B cell (primary cell): Measurements from ENCODE around the gene ERC2. TPM values are rescaled to one million over a fixed set of nuclear protein-coding genes. Genes with fewer than 3 reads are reported as not detected.

Source experiments
- ATAC-seq: fragments of 200-7000 bp; cut with Tn5 transposase; one replicate; pipeline ENCODE4 v1.10.0; 2021; ENCODE audit warnings: low read depth, mild to moderate bottlenecking, moderate number of reproducible peaks, moderate library complexity
- CTCF ChIA-PET: fragments of 350-600 bp; sonication (Branson Sonifier 250); formaldehyde crosslinking; loops from one replicate; lab custom pipeline; 2021; ENCODE audit warnings: antibody characterized with exemption, inconsistent platforms; lab: Charles Lee
- POLR2A ChIA-PET: fragments of 350-600 bp; sonication (Branson Sonifier 250); formaldehyde crosslinking; loops from one replicate; lab custom pipeline; 2021; ENCODE audit warnings: antibody characterized with exemption; lab: Charles Lee
- DNase-seq: peaks from one replicate; pipeline ENCODE4 v3.0.0; 2013
- H2AFZ ChIP-seq: 2 replicates; pipeline ENCODE4 v1.6.1; 2012; ENCODE audit warnings: mild to moderate bottlenecking, low read depth, low read length; ENCODE audit not compliant: insufficient read depth, poor library complexity, severe bottlenecking
- H3K27ac ChIP-seq, 2 donors: 1 replicate in 1 of 2; 2 replicates in 1 of 2; pipeline ENCODE4 v1.5.1; 2012 to 2013; ENCODE audit warnings: low read length in 2 of 2, mild to moderate bottlenecking in 2 of 2, moderate library complexity in 1 of 2
- H3K27me3 ChIP-seq, 4 experiments: fragments of 200-600 bp in 1 of 4; sonication (generic) in 1 of 4; replicated peaks in 1 of 4; 1 replicate in 2 of 4; 2 replicates in 2 of 4; pipeline versions ENCODE4 v1.6.1 to v1.7.0; 2013 to 2016; ENCODE audit warnings: low read length in 3 of 4, mild to moderate bottlenecking in 2 of 4, mixed read lengths in 1 of 4, moderate library complexity in 1 of 4; ENCODE audit not compliant: insufficient read depth in 4 of 4, control insufficient read depth in 3 of 4; ENCODE audit errors: control extremely low read depth in 1 of 4
- H3K36me3 ChIP-seq, 2 experiments: replicated peaks in 1 of 2; 1 replicate in 1 of 2; 2 replicates in 1 of 2; pipeline versions ENCODE4 v1.6.1 to v1.7.1; 2013; ENCODE audit warnings: low read length in 1 of 2; ENCODE audit not compliant: insufficient read depth in 2 of 2, control insufficient read depth in 1 of 2; ENCODE audit errors: control extremely low read depth in 1 of 2, extremely low read depth in 1 of 2
- H3K4me1 ChIP-seq, 2 donors: fragments of 200-600 bp in 1 of 2; sonication (generic) in 1 of 2; 1 replicate in 1 of 2; 2 replicates in 1 of 2; pipeline versions ENCODE4 v1.5.1 to v1.6.1; 2013 to 2017; ENCODE audit warnings: low read length in 2 of 2; ENCODE audit not compliant: control insufficient read depth in 2 of 2, insufficient read depth in 2 of 2
- H3K4me2 ChIP-seq: replicated peaks from 2 replicates; pipeline ENCODE3; 2012; ENCODE audit warnings: mild to moderate bottlenecking, low read depth, low read length; ENCODE audit not compliant: poor library complexity, severe bottlenecking
- H3K4me3 ChIP-seq, 5 experiments: fragments of 200-600 bp in 1 of 5; sonication (generic) in 1 of 5; 1 replicate in 3 of 5; 2 replicates in 2 of 5; pipeline versions ENCODE4 v1.5.1 to v1.7.0; 2011 to 2016; ENCODE audit warnings: low read length in 4 of 5, mild to moderate bottlenecking in 4 of 5, low read depth in 2 of 5, control low read depth in 1 of 5, moderate library complexity in 1 of 5; ENCODE audit not compliant: insufficient read depth in 1 of 5; ENCODE audit errors: control extremely low read depth in 1 of 5, extremely low read depth in 1 of 5
- H3K79me2 ChIP-seq: fragments of 200-600 bp; sonication (generic); one replicate; pipeline ENCODE4 v1.6.0; 2016; ENCODE audit warnings: low read length; ENCODE audit not compliant: control insufficient read depth, insufficient read depth
- H3K9ac ChIP-seq: fragments of 200-600 bp; sonication (generic); 2 replicates; pipeline ENCODE4 v1.6.1; 2017; ENCODE audit warnings: mild to moderate bottlenecking, low read length, moderate library complexity
- H3K9me3 ChIP-seq, 3 donors: one replicate each; pipeline versions ENCODE4 v1.6.1 to v1.7.1; 2013; ENCODE audit warnings: low read length in 2 of 3; ENCODE audit not compliant: control insufficient read depth in 2 of 3, insufficient read depth in 1 of 3; ENCODE audit errors: control extremely low read depth in 1 of 3
- H4K20me1 ChIP-seq: 2 replicates; pipeline ENCODE4 v1.6.0; 2012; ENCODE audit warnings: mild to moderate bottlenecking, low read length; ENCODE audit not compliant: insufficient read depth, control insufficient read depth, poor library complexity, severe bottlenecking
- H3K27ac Mint-ChIP-seq: one replicate; pipeline ENCODE4 v1.8.0; 2021; ENCODE audit warnings: mixed read lengths
- H3K27me3 Mint-ChIP-seq: one replicate; pipeline ENCODE4 v1.8.0; 2021; ENCODE audit warnings: mixed read lengths
- H3K4me1 Mint-ChIP-seq: one replicate; pipeline ENCODE4 v1.8.0; 2021; ENCODE audit warnings: mixed read lengths
- H3K4me3 Mint-ChIP-seq: one replicate; pipeline ENCODE4 v1.8.0; 2021; ENCODE audit warnings: mixed read lengths
- H3K9me3 Mint-ChIP-seq: one replicate; pipeline ENCODE4 v1.8.0; 2022; ENCODE audit warnings: mixed read lengths; ENCODE audit not compliant: insufficient read depth
- EZH2 ChIP-seq: IDR thresholded peaks from 2 replicates; pipeline ENCODE4 v1.6.1; 2012; ENCODE audit warnings: borderline replicate concordance, low read depth, mild to moderate bottlenecking, moderate library complexity, low read length; ENCODE audit not compliant: insufficient read depth, poor library complexity, severe bottlenecking
- WGBS: methylation state at CpG from one replicate; pipeline ENCODE4 v1.1.5; 2013; ENCODE audit warnings: missing lambda C conversion rate; ENCODE audit not compliant: insufficient coverage; 5-methylcytosine and 5-hydroxymethylcytosine counted together
- intact Hi-C: fragments of 100-400 bp; cut with micrococcal nuclease; formaldehyde crosslinking; loops from one replicate; pipeline ENCODE4 v1.10.0; 2022
- polyA plus RNA-seq: library from polyadenylated mRNA; depleted of rRNA; stranded (reverse); fragments of >200 nt; gene quantifications from 2 replicates; pipeline ENCODE4 v1.2.3, GENCODE V29; 2012
- total RNA-seq, 2 donors: library from RNA; stranded (reverse); fragments of 120-200 nt in 1 of 2; gene quantifications; 1 replicate in 1 of 2; 2 replicates in 1 of 2; pipeline versions ENCODE4 v1.2.3 to v1.2.4, GENCODE V29; 2013 to 2022
- TF ChIP-seq, protein P1 (sequence below): fragments of 200-600 bp; IDR thresholded peaks from one replicate; pipeline ENCODE4 v1.8.0; 2022; ENCODE audit warnings: antibody characterized with exemption, mild to moderate bottlenecking

The ERC2 gene
- total and polyA plus RNA-seq, 2 donors (not counting 1 experiment from before 2014, with no cell fraction given), result not detected

DNA sequence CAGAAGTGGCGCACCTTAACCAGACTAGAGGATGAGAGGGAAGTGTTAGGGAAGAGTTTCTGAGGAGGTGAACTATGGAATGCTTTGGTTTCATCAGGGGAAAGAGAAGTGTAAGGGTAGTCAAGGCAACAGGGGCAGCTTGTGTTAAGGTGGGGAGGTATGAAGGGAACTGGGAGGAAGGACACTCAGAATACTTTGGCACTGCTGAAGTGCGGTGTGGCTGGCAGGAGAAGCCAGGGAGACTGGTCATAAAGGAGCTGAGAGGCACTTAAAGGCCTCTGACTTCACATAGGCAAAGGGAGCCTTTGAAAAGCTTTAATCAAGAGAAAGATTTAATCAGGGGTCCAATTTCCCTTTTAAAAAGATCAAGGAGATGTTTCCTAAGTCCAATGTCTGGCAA lies 129.0 kb downstream of the ERC2 start:
- Histone ChIP-seq H4K20me1 (no peaks in the 10 kb centered on the region), H3K9ac (no peak overlapping the region), H3K27me3 (peaks cover 0 to 6% (median under 1%) of the 10 kb centered on the region in 4 experiments), H2AFZ (no peak overlapping the region), H3K4me1 (no peaks in the 10 kb centered on the region), H3K4me3 (no peak overlapping the region), H3K36me3 (no peaks in the 10 kb centered on the region), H3K4me2 (no peak overlapping the region), H3K79me2 (no peaks in the 10 kb centered on the region), H3K9me3 (no peaks in the 10 kb centered on the region), H3K27ac (no peak overlapping the region)
- ChIA-PET POLR2A (interaction anchor here (0.6 kb wide), 1 partner anchor 540 kb away, joined by 3 read pairs; no protein-coding TSS in a partner anchor), CTCF (interaction anchor here (0.9 to 1.0 kb wide), 2 partner anchors 9 to 650 kb away, joined by 3 read pairs; no protein-coding TSS in a partner anchor)
- TF ChIP-seq, protein P1, sequence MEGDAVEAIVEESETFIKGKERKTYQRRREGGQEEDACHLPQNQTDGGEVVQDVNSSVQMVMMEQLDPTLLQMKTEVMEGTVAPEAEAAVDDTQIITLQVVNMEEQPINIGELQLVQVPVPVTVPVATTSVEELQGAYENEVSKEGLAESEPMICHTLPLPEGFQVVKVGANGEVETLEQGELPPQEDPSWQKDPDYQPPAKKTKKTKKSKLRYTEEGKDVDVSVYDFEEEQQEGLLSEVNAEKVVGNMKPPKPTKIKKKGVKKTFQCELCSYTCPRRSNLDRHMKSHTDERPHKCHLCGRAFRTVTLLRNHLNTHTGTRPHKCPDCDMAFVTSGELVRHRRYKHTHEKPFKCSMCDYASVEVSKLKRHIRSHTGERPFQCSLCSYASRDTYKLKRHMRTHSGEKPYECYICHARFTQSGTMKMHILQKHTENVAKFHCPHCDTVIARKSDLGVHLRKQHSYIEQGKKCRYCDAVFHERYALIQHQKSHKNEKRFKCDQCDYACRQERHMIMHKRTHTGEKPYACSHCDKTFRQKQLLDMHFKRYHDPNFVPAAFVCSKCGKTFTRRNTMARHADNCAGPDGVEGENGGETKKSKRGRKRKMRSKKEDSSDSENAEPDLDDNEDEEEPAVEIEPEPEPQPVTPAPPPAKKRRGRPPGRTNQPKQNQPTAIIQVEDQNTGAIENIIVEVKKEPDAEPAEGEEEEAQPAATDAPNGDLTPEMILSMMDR, result no peak
- no peak for TF ChIP-seq EZH2
- intact Hi-C loops, result no loop called here
- Mint-ChIP-seq H3K27ac (no peak overlapping the region), H3K4me3 (no peak overlapping the region), H3K27me3 (peaks cover 14% of the 10 kb centered on the region), H3K9me3 (no peaks in the 10 kb centered on the region), H3K4me1 (no peaks in the 10 kb centered on the region)
- no peak for ATAC-seq
- WGBS, result 89% methylated on average over 1 of the region's 2 CpGs
- DNase-seq, result no peak

DNA sequence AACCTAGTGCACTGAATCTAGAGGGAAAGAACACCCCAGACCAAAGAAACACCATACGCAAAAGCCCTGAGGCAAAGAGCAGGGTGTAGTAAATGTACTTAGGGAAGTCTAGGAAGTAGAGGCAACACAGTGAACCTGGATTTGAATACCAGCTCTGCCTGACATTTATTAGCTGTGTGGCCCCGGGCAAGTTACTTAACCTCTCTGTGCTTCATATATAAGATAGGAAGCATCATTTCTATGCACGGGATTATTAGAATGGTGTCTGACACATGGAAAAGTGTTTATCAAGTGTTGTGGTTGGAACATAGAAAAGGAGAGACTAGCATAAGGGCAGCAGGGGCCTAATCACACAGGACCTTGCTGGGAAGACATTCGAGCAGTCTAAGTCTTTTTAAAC lies 132.2 kb downstream of the ERC2 start:
- no peak overlapping the region for H3K4me3 ChIP-seq
- H3K4me3 Mint-ChIP-seq, result no peak overlapping the region
- no peak overlapping the region for H3K9ac ChIP-seq
- H3K27ac Mint-ChIP-seq, result no peak overlapping the region
- H3K9me3 ChIP-seq, result peaks cover 0 to 1% (median 0%) of the 10 kb centered on the region in 3 donors
- peaks cover 0 to 4% (median 0%) of the 10 kb centered on the region in 4 experiments for H3K27me3 ChIP-seq
- no peak for DNase-seq
- H3K9me3 Mint-ChIP-seq, result no peaks in the 10 kb centered on the region
- CTCF ChIA-PET, result no interaction called here
- intact Hi-C loops, result no loop called here
- H3K79me2 ChIP-seq, result no peaks in the 10 kb centered on the region
- no peaks in the 10 kb centered on the region for H3K4me1 ChIP-seq
- peaks cover 15% of the 10 kb centered on the region for H3K27me3 Mint-ChIP-seq
- H4K20me1 ChIP-seq, result no peaks in the 10 kb centered on the region
- no peak overlapping the region for H3K27ac ChIP-seq
- no peak overlapping the region for H2AFZ ChIP-seq
- no peak for ATAC-seq
- no peaks in the 10 kb centered on the region for H3K4me1 Mint-ChIP-seq
- POLR2A ChIA-PET, result no interaction called here
- no peaks in the 10 kb centered on the region for H3K36me3 ChIP-seq
- WGBS, result 83% methylated on average over 1 of the region's 4 CpGs
- TF ChIP-seq, protein P1, result no peak
- TF ChIP-seq EZH2, result no peak
- no peak overlapping the region for H3K4me2 ChIP-seq
